Measurements from ENCODE around the gene TP53BP1. TPM values are rescaled to one million over a fixed set of nuclear protein-coding genes. Genes with fewer than 3 reads are reported as not detected.
A peak's percentile ranks its signal among the peaks of the same experiment; 100 is the strongest.

Gene TP53BP1
- total RNA-seq, 2 donors from 2014 or later = 33.2 to 35.0 TPM

DNA sequence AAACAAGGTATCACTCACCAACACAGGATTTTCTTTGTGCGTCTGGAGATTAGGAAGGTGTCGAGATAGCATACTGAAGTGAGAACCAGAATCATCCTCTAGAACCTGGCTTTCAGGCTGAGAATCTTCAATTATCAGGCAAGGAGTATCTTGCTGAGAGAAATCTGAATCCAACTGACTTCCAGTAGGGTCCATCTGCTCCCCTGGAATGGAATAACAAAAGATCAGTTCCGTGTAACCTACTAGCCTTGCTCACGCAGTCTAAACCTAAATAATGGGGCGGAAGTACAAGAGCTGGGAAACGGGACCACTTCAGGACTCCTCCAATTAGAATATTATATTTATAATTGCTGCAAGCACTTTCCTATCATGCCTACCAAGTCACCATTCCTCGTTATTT, 690 bp downstream of the TP53BP1 start:
- H3K27ac Mint-ChIP-seq = peak overlapping the region; percentile 89
- ATAC-seq (replicated peaks in 1 of 2) (no peak), DNase-seq (no peak)
- H3K4me1 Mint-ChIP-seq (ENCODE audit: low read depth) = peaks cover 27% of the 10 kb centered on the region
- H3K27me3 Mint-ChIP-seq (ENCODE audit: low read depth) = no peaks in the 10 kb centered on the region
- H3K36me3 Mint-ChIP-seq (ENCODE audit: insufficient read depth in 2 of 2) = peaks cover 3 to 5% of the 10 kb centered on the region in 2 donors
- H3K4me3 Mint-ChIP-seq = peak overlapping the region; percentile 87 to 90
- no peaks in the 10 kb centered on the region for H3K9me3 Mint-ChIP-seq

DNA sequence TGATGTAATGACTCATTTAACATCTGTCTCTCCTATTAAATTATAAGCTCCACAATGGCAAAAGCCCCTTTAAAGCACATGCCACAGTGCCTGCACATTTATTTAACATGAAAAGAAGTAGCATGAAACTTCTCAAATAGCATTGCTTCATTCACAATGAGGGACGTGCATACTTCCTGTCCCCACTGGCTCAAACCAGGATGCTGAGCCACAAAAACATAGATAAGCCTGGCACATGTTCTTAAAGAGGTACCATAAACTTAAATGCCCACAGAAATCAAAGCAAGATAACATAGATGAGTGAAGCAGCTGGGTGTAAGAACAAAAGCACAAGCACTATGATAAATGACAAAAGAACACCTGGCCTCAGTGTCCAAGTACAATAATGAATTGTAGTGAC, 3.8 kb downstream of the TP53BP1 start:
- no peak for ATAC-seq (replicated peaks in 1 of 2)
- Mint-ChIP-seq H3K27me3 (ENCODE audit: low read depth) (no peaks in the 10 kb centered on the region), H3K4me3 (no peak overlapping the region), H3K9me3 (no peaks in the 10 kb centered on the region), H3K36me3 (ENCODE audit: insufficient read depth in 2 of 2) (peaks cover 3 to 5% of the 10 kb centered on the region in 2 donors), H3K27ac (peak overlapping the region; percentile 76), H3K4me1 (ENCODE audit: low read depth) (peaks cover 22% of the 10 kb centered on the region)
- no peak for DNase-seq

DNA sequence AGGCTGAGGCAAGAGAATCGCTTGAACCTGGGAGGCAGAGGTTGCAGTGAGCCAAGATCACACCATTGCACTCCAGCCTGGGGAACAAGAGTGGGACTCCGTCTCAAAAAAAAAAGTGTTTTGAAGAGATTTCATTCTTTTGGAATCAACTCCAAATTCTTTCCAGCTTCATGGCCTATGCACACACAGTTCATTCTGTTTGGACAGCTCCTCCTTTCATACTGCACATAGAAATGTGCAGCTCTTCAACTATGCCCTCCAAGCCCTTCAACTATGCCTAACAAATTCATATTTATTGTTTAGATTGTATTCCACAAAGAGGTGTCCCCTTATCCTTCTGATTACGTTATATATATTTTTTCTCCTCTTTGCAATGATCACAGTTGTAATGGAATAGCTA, 4.2 kb downstream of the TP53BP1 start:
- H3K4me3 Mint-ChIP-seq = no peak overlapping the region
- peaks cover 3 to 5% of the 10 kb centered on the region in 2 donors for H3K36me3 Mint-ChIP-seq (ENCODE audit: insufficient read depth in 2 of 2)
- H3K4me1 Mint-ChIP-seq (ENCODE audit: low read depth) = peaks cover 18% of the 10 kb centered on the region
- peak overlapping the region; percentile 76 for H3K27ac Mint-ChIP-seq
- H3K9me3 Mint-ChIP-seq = no peaks in the 10 kb centered on the region
- ATAC-seq (replicated peaks in 1 of 2) = no peak
- no peak for DNase-seq
- H3K27me3 Mint-ChIP-seq (ENCODE audit: low read depth) = no peaks in the 10 kb centered on the region

DNA sequence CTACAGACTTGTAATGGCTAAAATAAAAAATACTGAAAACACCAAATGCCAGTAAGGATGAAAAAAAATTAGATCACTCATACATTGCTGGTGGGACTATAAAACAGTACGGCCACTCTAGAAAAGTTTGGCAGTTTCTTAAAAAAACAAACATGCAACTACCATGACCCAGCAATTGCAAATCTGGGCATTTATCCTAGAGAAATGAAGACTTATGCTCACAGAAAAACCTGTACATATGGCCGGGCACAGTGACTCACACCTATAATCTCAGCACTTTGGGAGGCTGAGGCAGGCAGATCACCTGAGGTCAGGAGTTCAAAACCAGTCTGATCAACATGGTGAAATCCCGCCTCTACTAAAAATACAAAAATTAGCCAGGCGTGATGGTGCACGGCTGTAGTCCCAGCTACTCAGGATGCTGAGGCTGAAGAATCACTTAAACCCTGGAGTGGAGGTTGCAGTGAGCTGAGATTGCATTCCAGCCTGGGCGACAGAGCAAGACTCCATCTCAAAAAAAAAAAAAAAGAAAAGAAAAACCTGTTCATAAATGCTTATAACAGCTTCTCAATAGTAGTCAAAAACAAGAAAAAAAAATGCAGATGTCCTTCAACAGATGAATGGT, 5.6 kb downstream of the TP53BP1 start:
- Mint-ChIP-seq H3K36me3 (ENCODE audit: insufficient read depth in 2 of 2) (peaks cover 0 to 3% of the 10 kb centered on the region in 2 donors), H3K27me3 (ENCODE audit: low read depth) (no peaks in the 10 kb centered on the region)

DNA sequence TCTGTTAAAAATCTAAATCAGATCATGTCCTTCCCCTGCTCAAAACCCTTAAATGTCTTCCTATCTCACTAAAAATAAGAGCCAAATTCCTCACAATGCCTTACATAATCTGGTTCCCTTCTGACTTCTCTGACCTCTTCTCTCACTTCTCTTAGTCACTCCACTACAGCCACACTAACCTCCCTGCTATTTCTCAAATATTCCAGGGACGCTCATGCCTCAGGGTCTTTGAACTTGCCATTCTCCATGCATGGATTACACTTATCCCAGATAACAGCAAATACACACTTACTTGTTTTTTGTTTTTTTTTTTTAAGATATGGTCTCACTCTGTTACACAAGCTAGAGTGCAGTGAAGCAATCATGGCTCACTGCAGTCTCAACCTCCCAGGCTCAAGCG, 8.5 kb downstream of the TP53BP1 start:
- no peak for ATAC-seq (replicated peaks in 1 of 2)
- no peaks in the 10 kb centered on the region for H3K9me3 Mint-ChIP-seq
- no peaks in the 10 kb centered on the region for H3K4me1 Mint-ChIP-seq (ENCODE audit: low read depth)
- DNase-seq = no peak
- no peak overlapping the region for H3K27ac Mint-ChIP-seq
- peaks cover 0 to 5% of the 10 kb centered on the region in 2 donors for H3K36me3 Mint-ChIP-seq (ENCODE audit: insufficient read depth in 2 of 2)
- no peak overlapping the region for H3K4me3 Mint-ChIP-seq
- H3K27me3 Mint-ChIP-seq (ENCODE audit: low read depth) = no peaks in the 10 kb centered on the region

More for the DNA sequence above, 5.6 kb downstream of the TP53BP1 start:
- ATAC-seq (replicated peaks in 1 of 2) (no peak), DNase-seq (no peak)
- Mint-ChIP-seq H3K9me3 (no peaks in the 10 kb centered on the region), H3K27ac (no peak overlapping the region), H3K4me1 (ENCODE audit: low read depth) (peaks cover 11% of the 10 kb centered on the region), H3K4me3 (no peak overlapping the region)

DNA sequence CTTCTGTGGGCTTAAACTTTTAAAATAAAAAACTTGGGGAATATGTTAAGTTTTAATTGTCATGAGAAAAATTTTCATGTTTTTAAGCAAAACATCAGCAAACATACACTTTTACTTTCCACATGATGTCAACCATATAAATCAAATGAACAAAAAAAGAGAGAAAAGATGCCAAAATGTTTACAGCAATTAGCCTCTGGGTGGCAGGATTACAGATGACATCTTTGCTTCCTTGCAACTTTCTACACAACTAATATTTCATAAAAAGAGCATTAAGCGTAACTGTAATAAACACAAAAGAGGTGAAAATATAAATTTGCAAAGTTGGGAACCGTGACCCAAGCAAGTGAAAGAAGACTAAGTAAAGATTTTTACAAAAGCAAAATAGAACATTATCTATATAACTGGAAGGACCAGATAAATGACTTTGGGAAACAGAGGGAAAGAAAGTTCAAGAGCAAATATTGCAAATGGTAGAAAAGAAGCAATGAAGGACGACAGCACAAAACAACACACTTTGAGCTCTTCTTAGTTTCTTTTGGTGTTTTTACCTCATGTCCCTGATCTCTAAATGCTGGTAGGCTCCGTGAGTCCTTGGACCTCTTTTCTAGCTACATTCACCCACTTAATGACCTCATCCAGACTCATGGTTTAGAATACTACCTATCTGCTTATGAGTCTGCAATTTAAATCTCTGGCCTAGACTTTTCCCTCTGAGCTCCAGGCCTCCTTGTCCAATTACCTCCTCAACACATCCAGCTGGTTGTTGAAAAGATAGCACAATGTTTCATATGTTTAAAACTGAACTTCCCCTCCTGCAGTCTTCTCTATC, 9.4 kb downstream of the TP53BP1 start:
- H3K4me1 Mint-ChIP-seq (ENCODE audit: low read depth) = no peaks in the 10 kb centered on the region
- H3K27ac Mint-ChIP-seq = peak overlapping the region; percentile 8
- H3K36me3 Mint-ChIP-seq (ENCODE audit: insufficient read depth in 2 of 2) = peaks cover 0 to 8% of the 10 kb centered on the region in 2 donors
- no peak for DNase-seq
- no peaks in the 10 kb centered on the region for H3K9me3 Mint-ChIP-seq
- H3K4me3 Mint-ChIP-seq = no peak overlapping the region
- ATAC-seq (replicated peaks in 1 of 2) = no peak
- no peaks in the 10 kb centered on the region for H3K27me3 Mint-ChIP-seq (ENCODE audit: low read depth)

DNA sequence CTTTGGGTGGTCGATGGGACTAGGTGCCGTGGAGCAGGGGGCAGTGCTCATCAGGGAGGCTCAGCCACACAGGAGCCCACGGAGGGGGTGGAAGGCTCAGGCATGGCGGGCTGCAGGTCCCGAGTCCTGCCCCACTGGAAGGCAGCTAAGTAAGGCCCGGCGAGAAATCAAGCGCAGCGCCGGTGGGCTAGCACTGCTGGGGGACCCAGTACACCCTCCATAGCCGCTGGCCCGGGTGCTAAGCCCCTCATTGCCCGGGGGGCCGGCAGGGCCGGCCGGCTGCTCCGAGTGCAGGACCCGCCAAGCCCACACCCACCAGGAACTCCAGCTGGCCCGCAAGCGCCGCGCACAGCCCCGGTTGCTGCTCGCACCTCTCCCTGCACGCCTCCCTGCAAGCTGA, 19.1 kb downstream of the TP53BP1 start:
- Mint-ChIP-seq H3K27ac (no peak overlapping the region), H3K4me3 (no peak overlapping the region), H3K9me3 (no peaks in the 10 kb centered on the region), H3K4me1 (ENCODE audit: low read depth) (no peaks in the 10 kb centered on the region), H3K27me3 (ENCODE audit: low read depth) (no peaks in the 10 kb centered on the region), H3K36me3 (ENCODE audit: insufficient read depth in 2 of 2) (peaks cover 9 to 31% of the 10 kb centered on the region in 2 donors)
- ATAC-seq (replicated peaks in 1 of 2) (no peak), DNase-seq (no peak)

DNA sequence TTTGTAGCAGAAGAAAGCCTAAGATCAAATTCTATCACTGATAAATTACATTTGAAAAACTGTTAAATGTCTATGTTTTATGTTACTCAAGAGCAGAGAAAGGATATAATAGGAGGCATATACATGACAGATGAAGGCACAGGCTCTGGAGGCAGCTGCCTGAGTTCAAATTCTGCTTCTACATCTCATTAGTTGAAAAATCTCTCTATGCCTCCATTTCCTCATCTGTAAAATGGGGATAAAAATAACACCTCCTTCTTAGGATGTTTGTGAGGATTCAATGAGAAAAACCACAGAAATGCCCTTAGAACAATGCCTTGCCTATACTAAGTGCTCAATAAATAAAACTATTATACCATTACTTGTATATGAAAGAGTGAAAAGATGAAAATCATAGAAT, 21.0 kb downstream of the TP53BP1 start:
- DNase-seq (no peak), ATAC-seq (replicated peaks in 1 of 2) (no peak)
- Mint-ChIP-seq H3K36me3 (ENCODE audit: insufficient read depth in 2 of 2) (peaks cover 6 to 18% of the 10 kb centered on the region in 2 donors), H3K27me3 (ENCODE audit: low read depth) (no peaks in the 10 kb centered on the region), H3K9me3 (no peaks in the 10 kb centered on the region), H3K4me1 (ENCODE audit: low read depth) (no peaks in the 10 kb centered on the region), H3K27ac (peak overlapping the region; percentile 38), H3K4me3 (no peak overlapping the region)

DNA sequence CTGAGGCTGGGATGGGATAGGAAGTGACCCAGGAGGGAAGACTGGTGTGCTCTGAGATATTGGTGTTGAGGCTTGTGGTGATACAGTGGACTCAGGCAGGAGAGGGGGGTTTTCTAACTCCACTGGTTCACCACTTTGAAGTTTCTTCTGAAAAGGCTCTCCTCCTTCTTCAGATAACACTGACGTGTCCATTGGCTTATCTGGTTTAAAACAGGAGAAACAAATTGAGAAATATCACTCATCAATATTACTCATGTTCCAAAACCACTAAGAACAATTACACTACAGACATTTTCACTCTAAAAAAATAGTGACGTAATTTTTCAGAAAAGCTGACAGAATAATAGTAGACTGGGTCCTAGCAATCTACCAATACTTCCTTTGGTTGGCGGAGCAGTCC, 23.1 kb downstream of the TP53BP1 start:
- peak overlapping the region in 1 of 2 donors; percentile 12 for H3K4me3 Mint-ChIP-seq
- H3K36me3 Mint-ChIP-seq (ENCODE audit: insufficient read depth in 2 of 2) = peaks cover 8 to 15% of the 10 kb centered on the region in 2 donors

DNA sequence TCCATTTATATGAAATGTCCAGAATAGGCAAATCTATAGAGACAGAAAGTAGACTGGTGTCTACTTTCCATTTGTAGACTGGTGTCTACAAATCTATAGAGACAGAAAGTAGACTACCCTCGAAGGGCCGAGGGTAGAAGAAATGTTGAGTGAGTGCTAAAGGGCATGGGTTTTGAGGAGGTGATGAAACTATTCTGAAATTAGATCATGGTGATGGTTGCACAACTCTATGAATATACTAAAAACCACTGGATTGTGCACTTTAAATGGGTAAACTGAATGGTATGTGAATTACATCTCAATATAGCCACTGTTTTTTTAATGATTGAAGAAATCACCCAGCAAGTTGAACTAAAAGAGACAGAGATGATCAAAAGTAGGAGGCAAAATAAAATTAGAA, 27.9 kb downstream of the TP53BP1 start:
- Mint-ChIP-seq H3K27me3 (ENCODE audit: low read depth) (no peaks in the 10 kb centered on the region), H3K27ac (peak overlapping the region; percentile 88), H3K9me3 (no peaks in the 10 kb centered on the region), H3K4me1 (ENCODE audit: low read depth) (no peaks in the 10 kb centered on the region), H3K36me3 (ENCODE audit: insufficient read depth in 2 of 2) (peaks cover 2 to 10% of the 10 kb centered on the region in 2 donors), H3K4me3 (peak overlapping the region in 1 of 2 donors; percentile 30)
- DNase-seq (no peak), ATAC-seq (replicated peaks in 1 of 2) (peak in 1 of 2 donors; percentile 69)

More for the DNA sequence above, 23.1 kb downstream of the TP53BP1 start:
- Mint-ChIP-seq H3K4me1 (ENCODE audit: low read depth) (no peaks in the 10 kb centered on the region), H3K27ac (peak overlapping the region; percentile 40), H3K27me3 (ENCODE audit: low read depth) (no peaks in the 10 kb centered on the region), H3K9me3 (no peaks in the 10 kb centered on the region)
- DNase-seq (no peak), ATAC-seq (replicated peaks in 1 of 2) (peak; percentile 41 to 88)

DNA sequence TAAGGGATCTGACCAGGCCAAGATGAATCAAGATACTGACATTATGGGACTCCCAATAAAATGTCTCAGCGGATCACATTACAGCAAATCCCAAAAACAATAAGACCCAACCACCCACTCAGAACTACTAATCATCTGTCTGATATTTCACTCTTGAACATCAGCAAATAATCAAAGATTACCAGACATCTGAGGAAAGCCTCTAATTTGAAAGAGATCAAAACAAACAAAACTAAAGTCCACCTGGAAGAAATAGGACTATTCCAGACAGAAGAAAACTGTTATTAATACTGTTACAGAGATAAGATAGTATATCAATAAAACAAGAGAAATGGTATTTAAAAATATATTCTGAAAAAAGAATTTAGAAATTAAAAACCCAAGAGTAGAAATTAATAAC, 29.0 kb downstream of the TP53BP1 start:
- Mint-ChIP-seq H3K36me3 (ENCODE audit: insufficient read depth in 2 of 2) (peaks cover 2 to 11% of the 10 kb centered on the region in 2 donors), H3K4me1 (ENCODE audit: low read depth) (no peaks in the 10 kb centered on the region), H3K27me3 (ENCODE audit: low read depth) (no peaks in the 10 kb centered on the region), H3K9me3 (no peaks in the 10 kb centered on the region), H3K4me3 (no peak overlapping the region), H3K27ac (peak overlapping the region; percentile 26)
- DNase-seq (no peak), ATAC-seq (replicated peaks in 1 of 2) (no peak)

DNA sequence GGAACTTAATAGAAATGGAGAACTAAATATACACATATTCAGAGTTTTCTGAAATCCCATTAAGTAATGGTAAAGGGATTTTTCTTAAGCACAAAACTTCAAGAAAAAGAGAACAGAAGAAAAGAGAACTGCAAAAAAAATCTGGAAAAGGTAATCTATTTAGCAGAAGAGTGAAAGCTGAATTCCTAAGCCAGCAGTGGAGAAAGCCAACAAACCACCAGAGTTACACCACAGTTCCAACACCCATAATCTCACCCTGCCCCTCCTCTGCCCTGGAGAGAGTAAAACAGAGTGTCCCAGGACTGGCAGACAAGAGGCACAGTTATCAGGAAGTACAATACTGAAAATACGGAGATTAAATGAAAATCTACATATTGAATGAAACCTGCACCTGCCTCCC, 29.4 kb downstream of the TP53BP1 start:
- H3K27me3 Mint-ChIP-seq (ENCODE audit: low read depth) = no peaks in the 10 kb centered on the region
- H3K9me3 Mint-ChIP-seq = no peaks in the 10 kb centered on the region
- H3K36me3 Mint-ChIP-seq (ENCODE audit: insufficient read depth in 2 of 2) = peaks cover 2 to 11% of the 10 kb centered on the region in 2 donors
- ATAC-seq (replicated peaks in 1 of 2) (no peak), DNase-seq (no peak)
- H3K4me1 Mint-ChIP-seq (ENCODE audit: low read depth) = no peaks in the 10 kb centered on the region
- peak overlapping the region; percentile 26 for H3K27ac Mint-ChIP-seq
- H3K4me3 Mint-ChIP-seq = no peak overlapping the region

DNA sequence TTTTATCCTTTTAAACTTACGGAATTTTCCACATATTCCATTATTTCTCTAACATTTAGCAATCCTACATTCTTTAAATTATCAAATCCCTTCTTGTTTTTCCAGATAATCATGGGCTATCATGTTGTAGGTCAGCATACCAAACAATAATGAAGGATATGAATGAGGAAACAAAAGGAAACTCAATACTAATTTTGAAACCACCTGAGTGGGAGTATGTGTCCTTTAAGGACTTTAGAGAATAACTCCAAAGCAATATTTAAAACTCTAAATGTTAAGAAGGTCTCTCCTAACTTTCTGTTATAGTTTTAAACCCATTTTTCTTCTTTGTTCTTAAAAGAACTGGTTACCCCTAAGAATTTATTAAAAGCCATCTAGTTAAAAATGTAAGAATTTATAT, 43.0 kb downstream of the TP53BP1 start:
- H3K36me3 Mint-ChIP-seq (ENCODE audit: insufficient read depth in 2 of 2) = peaks cover 3 to 8% of the 10 kb centered on the region in 2 donors
- no peak overlapping the region for H3K27ac Mint-ChIP-seq
- DNase-seq (no peak), ATAC-seq (replicated peaks in 1 of 2) (no peak)
- no peaks in the 10 kb centered on the region for H3K9me3 Mint-ChIP-seq
- H3K27me3 Mint-ChIP-seq (ENCODE audit: low read depth) = no peaks in the 10 kb centered on the region
- peaks cover 9% of the 10 kb centered on the region for H3K4me1 Mint-ChIP-seq (ENCODE audit: low read depth)
- H3K4me3 Mint-ChIP-seq = no peak overlapping the region

Data from activated T-cell treated with anti-CD3 and anti-CD28 coated beads, Interleukin-2, amount 50 U/mL, for 72 hours (primary cell).